Activated CD8-positive, alpha-beta T cell treated with anti-CD3 and anti-CD28 coated beads for 36 hours (primary cell): Measurements from ENCODE around the gene CEACAM1. TPM values are rescaled to one million over a fixed set of nuclear protein-coding genes. Genes with fewer than 3 reads are reported as not detected.

ENCODE experiments used
- ATAC-seq: fragments of 200-7000 bp; cut with Tn5 transposase; one replicate; pipeline ENCODE4 v1.10.0; 2021; ENCODE audit warnings: mild to moderate bottlenecking, moderate library complexity
- CTCF ChIA-PET: fragments of 350-600 bp; sonication (Branson Sonifier 250); formaldehyde crosslinking; loops from one replicate; lab custom pipeline; 2021; ENCODE audit warnings: antibody characterized with exemption; lab: Charles Lee
- POLR2A ChIA-PET: fragments of 350-600 bp; sonication (Branson Sonifier 250); formaldehyde crosslinking; loops from one replicate; lab custom pipeline; 2021; ENCODE audit warnings: antibody characterized with exemption; lab: Charles Lee
- DNase-seq: peaks from one replicate; pipeline ENCODE4 v3.0.0-alpha.2; 2020
- H3K27ac Mint-ChIP-seq: one replicate; pipeline ENCODE4 v1.8.0; 2021; ENCODE audit warnings: mild to moderate bottlenecking, mixed read lengths
- H3K27me3 Mint-ChIP-seq: one replicate; pipeline ENCODE4 v1.8.0; 2021; ENCODE audit warnings: mixed read lengths
- H3K36me3 Mint-ChIP-seq: one replicate; pipeline ENCODE4 v1.8.0; 2021; ENCODE audit warnings: low read depth, mixed read lengths
- H3K4me1 Mint-ChIP-seq: one replicate; pipeline ENCODE4 v1.8.0; 2021; ENCODE audit warnings: low read depth, mixed read lengths
- H3K4me3 Mint-ChIP-seq: one replicate; pipeline ENCODE4 v1.8.0; 2021; ENCODE audit warnings: mild to moderate bottlenecking, moderate library complexity, mixed read lengths
- H3K9me3 Mint-ChIP-seq: one replicate; pipeline ENCODE4 v1.8.0; 2021; ENCODE audit warnings: mixed read lengths
- intact Hi-C: fragments of 100-400 bp; cut with micrococcal nuclease; formaldehyde crosslinking; loops from one replicate; pipeline ENCODE4 v1.10.0; 2022
- total RNA-seq, 2 experiments: library from RNA; stranded (reverse); gene quantifications; one replicate each; pipeline ENCODE4 v1.2.3, GENCODE V29; 2021
- TF ChIP-seq, protein P1 (sequence below): fragments of 200-600 bp; IDR thresholded peaks from one replicate; pipeline ENCODE4 v1.8.0; 2022; ENCODE audit warnings: antibody characterized with exemption, mild to moderate bottlenecking

The CEACAM1 gene
- total RNA-seq, 2 experiments from 2014 or later, result 5.2 to 5.3 TPM

DNA sequence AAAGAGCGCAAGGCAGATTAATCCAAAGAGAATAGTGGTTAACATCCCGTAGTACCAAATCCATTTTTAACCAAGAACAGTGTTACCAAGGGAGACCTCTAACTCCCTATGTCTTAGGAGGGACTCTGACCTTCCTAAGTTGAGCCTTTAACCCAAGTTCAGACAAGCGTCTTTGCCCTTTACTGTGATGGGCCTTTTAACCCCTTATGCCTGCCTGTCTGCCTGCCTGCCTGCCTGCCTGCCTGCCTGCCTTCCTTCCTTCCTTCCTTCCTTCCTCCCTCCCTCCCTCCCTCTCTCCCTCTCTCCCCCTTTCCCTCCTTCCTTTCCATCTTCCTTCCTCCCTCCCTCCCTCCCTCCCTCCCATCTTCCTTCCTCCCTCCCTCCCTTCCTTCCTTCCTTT lies 32.6 kb downstream of the CEACAM1 start:
- ATAC-seq, result no peak
- no peaks in the 10 kb centered on the region for H3K27me3 Mint-ChIP-seq
- POLR2A ChIA-PET, result no interaction called here
- TF ChIP-seq, protein P1, sequence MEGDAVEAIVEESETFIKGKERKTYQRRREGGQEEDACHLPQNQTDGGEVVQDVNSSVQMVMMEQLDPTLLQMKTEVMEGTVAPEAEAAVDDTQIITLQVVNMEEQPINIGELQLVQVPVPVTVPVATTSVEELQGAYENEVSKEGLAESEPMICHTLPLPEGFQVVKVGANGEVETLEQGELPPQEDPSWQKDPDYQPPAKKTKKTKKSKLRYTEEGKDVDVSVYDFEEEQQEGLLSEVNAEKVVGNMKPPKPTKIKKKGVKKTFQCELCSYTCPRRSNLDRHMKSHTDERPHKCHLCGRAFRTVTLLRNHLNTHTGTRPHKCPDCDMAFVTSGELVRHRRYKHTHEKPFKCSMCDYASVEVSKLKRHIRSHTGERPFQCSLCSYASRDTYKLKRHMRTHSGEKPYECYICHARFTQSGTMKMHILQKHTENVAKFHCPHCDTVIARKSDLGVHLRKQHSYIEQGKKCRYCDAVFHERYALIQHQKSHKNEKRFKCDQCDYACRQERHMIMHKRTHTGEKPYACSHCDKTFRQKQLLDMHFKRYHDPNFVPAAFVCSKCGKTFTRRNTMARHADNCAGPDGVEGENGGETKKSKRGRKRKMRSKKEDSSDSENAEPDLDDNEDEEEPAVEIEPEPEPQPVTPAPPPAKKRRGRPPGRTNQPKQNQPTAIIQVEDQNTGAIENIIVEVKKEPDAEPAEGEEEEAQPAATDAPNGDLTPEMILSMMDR, result no peak
- H3K4me3 Mint-ChIP-seq, result no peak overlapping the region
- H3K36me3 Mint-ChIP-seq, result no peaks in the 10 kb centered on the region
- CTCF ChIA-PET, result interaction anchor here (1.0 to 1.1 kb wide), 2 partner anchors 46 to 55 kb away, joined by 3 to 6 read pairs; no protein-coding TSS in a partner anchor
- no peak for DNase-seq
- peaks cover 10% of the 10 kb centered on the region for H3K4me1 Mint-ChIP-seq
- H3K9me3 Mint-ChIP-seq, result no peaks in the 10 kb centered on the region
- H3K27ac Mint-ChIP-seq, result no peak overlapping the region
- intact Hi-C loops, result no loop called here

DNA sequence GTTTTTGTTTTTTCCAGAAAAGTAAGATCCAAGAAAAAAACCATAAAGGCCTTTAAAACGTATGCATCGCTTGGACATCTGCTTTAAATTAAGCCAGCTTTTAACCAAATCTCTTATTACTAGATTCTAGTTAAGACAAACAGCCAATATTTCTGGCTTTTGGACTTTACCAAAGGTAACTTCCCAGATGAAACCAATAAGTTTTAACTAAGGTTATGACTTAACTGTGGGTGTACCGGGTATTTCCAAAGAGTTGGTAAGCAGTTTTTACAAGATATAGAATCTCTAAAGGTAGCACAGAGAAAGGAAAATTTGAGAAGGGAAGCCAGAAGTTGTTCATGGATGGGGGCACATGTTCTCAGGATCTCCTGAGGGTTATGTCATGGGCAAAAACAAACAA lies 34.0 kb downstream of the CEACAM1 start:
- CTCF ChIA-PET, result interaction anchor here (1.1 kb wide), 1 partner anchor 54 kb away, joined by 3 read pairs; no protein-coding TSS in a partner anchor
- no peaks in the 10 kb centered on the region for H3K36me3 Mint-ChIP-seq

DNA sequence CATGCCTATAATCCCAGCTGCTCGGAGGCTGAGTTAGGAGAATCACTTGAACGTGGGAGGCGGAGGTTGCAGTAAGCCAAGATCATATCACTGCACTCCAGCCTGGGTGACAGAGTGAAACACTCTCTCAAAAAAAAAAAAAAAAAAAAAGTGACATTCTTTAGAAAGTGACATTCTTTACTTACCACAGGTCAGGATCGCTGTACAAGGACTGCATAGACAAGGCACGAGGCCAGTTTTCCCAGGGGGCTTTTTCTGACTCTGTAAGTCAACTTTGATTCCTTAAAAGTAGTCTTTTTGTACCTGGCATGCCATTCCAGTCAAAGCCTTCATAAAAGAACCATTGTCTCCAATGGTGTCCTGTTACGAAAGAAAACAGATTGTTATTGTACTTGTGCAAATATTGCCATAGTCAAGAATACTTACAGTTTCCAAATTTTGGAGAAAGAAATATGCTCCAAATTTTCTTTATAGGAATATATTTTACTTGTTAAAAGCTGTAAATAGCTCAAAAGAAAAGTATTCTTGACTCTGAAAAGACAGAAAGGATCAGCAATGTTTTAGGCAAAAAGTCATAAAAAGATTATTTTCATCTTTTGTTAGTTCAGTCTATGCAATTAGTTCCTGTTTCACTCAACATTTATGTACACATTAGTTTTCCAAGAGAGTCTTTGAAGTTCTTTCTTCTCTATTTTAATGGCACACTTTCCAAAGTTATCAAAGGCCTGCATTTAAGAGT lies 39.3 kb downstream of the CEACAM1 start:
- Mint-ChIP-seq H3K27ac (no peak overlapping the region), H3K4me1 (peaks cover 11% of the 10 kb centered on the region), H3K36me3 (no peaks in the 10 kb centered on the region), H3K27me3 (no peaks in the 10 kb centered on the region), H3K9me3 (no peaks in the 10 kb centered on the region), H3K4me3 (no peak overlapping the region)
- DNase-seq, result no peak
- no peak for ATAC-seq
- ChIA-PET POLR2A (no interaction called here), CTCF (interaction anchor here (0.9 to 1.1 kb wide), 2 partner anchors 39 to 78 kb away, joined by 3 read pairs; no protein-coding TSS in a partner anchor)
- intact Hi-C loops, result no loop called here
- TF ChIP-seq, protein P1, result no peak

More for the DNA sequence above, 34.0 kb downstream of the CEACAM1 start:
- no peak overlapping the region for H3K27ac Mint-ChIP-seq
- no peaks in the 10 kb centered on the region for H3K27me3 Mint-ChIP-seq
- ATAC-seq (no peak), DNase-seq (no peak)
- H3K4me1 Mint-ChIP-seq, result peaks cover 10% of the 10 kb centered on the region
- TF ChIP-seq, protein P1, result no peak
- H3K4me3 Mint-ChIP-seq, result no peak overlapping the region
- intact Hi-C loops, result no loop called here
- no peaks in the 10 kb centered on the region for H3K9me3 Mint-ChIP-seq
- POLR2A ChIA-PET, result no interaction called here

- ATAC-seq (no peak), DNase-seq (no peak)
- Mint-ChIP-seq H3K4me3 (no peak overlapping the region), H3K27me3 (peaks cover 2% of the 10 kb centered on the region), H3K36me3 (peaks cover 2% of the 10 kb centered on the region), H3K27ac (no peak overlapping the region), H3K9me3 (no peaks in the 10 kb centered on the region), H3K4me1 (peaks cover 14% of the 10 kb centered on the region)
- CTCF ChIA-PET, result interaction anchor here (0.7 kb wide), 1 partner anchor 11 kb away, joined by 3 read pairs; no protein-coding TSS in a partner anchor
- TF ChIP-seq, protein P1, result no peak
- intact Hi-C loops, result no loop called here
- POLR2A ChIA-PET, result no interaction called here
Observed at GRCh38 chr19:42487798-42488178, 40.5 kb downstream of the CEACAM1 start.
